ENCODE data around the gene ASPG.

- TF ChIP-seq POLR2A (IDR thresholded peaks at IDR 0.05) (no peak), POLR2AphosphoS5 (IDR thresholded peaks at IDR 0.05) (no peak), EP300 (IDR thresholded peaks at IDR 0.05) (no peak)
- TF ChIP-seq, protein P1, sequence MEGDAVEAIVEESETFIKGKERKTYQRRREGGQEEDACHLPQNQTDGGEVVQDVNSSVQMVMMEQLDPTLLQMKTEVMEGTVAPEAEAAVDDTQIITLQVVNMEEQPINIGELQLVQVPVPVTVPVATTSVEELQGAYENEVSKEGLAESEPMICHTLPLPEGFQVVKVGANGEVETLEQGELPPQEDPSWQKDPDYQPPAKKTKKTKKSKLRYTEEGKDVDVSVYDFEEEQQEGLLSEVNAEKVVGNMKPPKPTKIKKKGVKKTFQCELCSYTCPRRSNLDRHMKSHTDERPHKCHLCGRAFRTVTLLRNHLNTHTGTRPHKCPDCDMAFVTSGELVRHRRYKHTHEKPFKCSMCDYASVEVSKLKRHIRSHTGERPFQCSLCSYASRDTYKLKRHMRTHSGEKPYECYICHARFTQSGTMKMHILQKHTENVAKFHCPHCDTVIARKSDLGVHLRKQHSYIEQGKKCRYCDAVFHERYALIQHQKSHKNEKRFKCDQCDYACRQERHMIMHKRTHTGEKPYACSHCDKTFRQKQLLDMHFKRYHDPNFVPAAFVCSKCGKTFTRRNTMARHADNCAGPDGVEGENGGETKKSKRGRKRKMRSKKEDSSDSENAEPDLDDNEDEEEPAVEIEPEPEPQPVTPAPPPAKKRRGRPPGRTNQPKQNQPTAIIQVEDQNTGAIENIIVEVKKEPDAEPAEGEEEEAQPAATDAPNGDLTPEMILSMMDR (IDR thresholded peaks at IDR 0.05): no peak
Observed at GRCh38 chr14:104134061-104134965, 48.8 kb downstream of the ASPG start.
